ENCODE results near the gene ABCC10. TPM values are rescaled to one million over a fixed set of nuclear protein-coding genes. Genes with fewer than 3 reads are reported as not detected.
"Not testable (repeated sequence)": the region's sequence is repeated elsewhere in the genome, so short reads cannot be mapped to it uniquely, and the experiment has no call there.

The ABCC10 gene
- total and polyA plus RNA-seq, 2 donors from 2014 or later, result 12.0 to 30.2 TPM

- Histone ChIP-seq H3K4me3 (ENCODE audit: low read length in 3 of 3) (no peak overlapping the region), H3K9ac (ENCODE audit: low read length in 3 of 3) (no peak overlapping the region), H3K36me3 (ENCODE audit: control insufficient read depth in 2 of 3, insufficient read depth in 3 of 3, low read length in 3 of 3) (no peaks in the 10 kb centered on the region), H3K27ac (ENCODE audit: low read depth in 2 of 2, low read length in 2 of 2) (no peak overlapping the region), H3K27me3 (ENCODE audit: control insufficient read depth, insufficient read depth, low read length) (no peaks in the 10 kb centered on the region), H3K9me3 (ENCODE audit: control insufficient read depth in 2 of 3, insufficient read depth in 1 of 3, low read length in 3 of 3) (no peaks in the 10 kb centered on the region), H3K4me1 (ENCODE audit: control insufficient read depth in 2 of 3, insufficient read depth in 2 of 3, low read depth in 1 of 3, low read length in 3 of 3) (no peaks in the 10 kb centered on the region)
- DNase-seq (peak in 1 of 5 donors; percentile 13), FAIRE-seq (no peak)
- TF ChIP-seq, protein P1, sequence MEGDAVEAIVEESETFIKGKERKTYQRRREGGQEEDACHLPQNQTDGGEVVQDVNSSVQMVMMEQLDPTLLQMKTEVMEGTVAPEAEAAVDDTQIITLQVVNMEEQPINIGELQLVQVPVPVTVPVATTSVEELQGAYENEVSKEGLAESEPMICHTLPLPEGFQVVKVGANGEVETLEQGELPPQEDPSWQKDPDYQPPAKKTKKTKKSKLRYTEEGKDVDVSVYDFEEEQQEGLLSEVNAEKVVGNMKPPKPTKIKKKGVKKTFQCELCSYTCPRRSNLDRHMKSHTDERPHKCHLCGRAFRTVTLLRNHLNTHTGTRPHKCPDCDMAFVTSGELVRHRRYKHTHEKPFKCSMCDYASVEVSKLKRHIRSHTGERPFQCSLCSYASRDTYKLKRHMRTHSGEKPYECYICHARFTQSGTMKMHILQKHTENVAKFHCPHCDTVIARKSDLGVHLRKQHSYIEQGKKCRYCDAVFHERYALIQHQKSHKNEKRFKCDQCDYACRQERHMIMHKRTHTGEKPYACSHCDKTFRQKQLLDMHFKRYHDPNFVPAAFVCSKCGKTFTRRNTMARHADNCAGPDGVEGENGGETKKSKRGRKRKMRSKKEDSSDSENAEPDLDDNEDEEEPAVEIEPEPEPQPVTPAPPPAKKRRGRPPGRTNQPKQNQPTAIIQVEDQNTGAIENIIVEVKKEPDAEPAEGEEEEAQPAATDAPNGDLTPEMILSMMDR (IDR thresholded peaks at IDR 0.05; ENCODE audit: borderline replicate concordance, extremely low read depth, insufficient read depth), result no peak
- intact Hi-C loops (cut with DNase I), result no loop called here
Observed at GRCh38 chr6:43461936-43462335, 34.6 kb downstream of the ABCC10 start.

- Histone ChIP-seq H3K4me1 (ENCODE audit: control insufficient read depth in 2 of 3, insufficient read depth in 2 of 3, low read depth in 1 of 3, low read length in 3 of 3) (no peaks in the 10 kb centered on the region), H3K27me3 (ENCODE audit: control insufficient read depth, insufficient read depth, low read length) (no peaks in the 10 kb centered on the region), H3K4me3 (ENCODE audit: low read length in 3 of 3) (no peak overlapping the region), H3K36me3 (ENCODE audit: control insufficient read depth in 2 of 3, insufficient read depth in 3 of 3, low read length in 3 of 3) (no peaks in the 10 kb centered on the region), H3K9ac (ENCODE audit: low read length in 3 of 3) (no peak overlapping the region), H3K27ac (ENCODE audit: low read depth in 2 of 2, low read length in 2 of 2) (no peak overlapping the region), H3K9me3 (ENCODE audit: control insufficient read depth in 2 of 3, insufficient read depth in 1 of 3, low read length in 3 of 3) (no peaks in the 10 kb centered on the region)
- TF ChIP-seq, protein P1 (IDR thresholded peaks at IDR 0.05; ENCODE audit: borderline replicate concordance, extremely low read depth, insufficient read depth), result no peak
- intact Hi-C loops (cut with DNase I), result no loop called here
- FAIRE-seq, result no peak
- DNase-seq, result no peak
Observed at GRCh38 chr6:43464337-43464736, 37.0 kb downstream of the ABCC10 start.

DNA sequence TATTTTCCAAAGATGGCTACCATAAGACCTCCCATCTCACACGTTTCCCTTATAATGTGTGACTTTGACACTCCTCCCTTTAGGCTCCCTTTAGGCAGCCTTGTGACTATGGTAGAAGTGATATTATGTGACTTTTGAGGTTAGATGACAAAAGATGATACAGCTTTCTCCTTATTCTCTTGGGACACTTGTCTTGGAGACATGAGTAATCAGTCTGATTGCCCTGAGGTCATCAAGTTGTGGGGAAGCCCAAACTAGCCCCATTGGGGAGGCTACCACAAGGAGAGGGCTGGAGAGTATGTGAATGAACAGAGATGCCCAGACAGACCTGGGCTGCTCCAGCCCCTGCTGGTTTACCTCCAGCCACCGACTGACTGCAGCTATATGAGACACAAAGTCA, 38.6 kb downstream of the ABCC10 start:
- H3K36me3 ChIP-seq (ENCODE audit: control insufficient read depth in 2 of 3, insufficient read depth in 3 of 3, low read length in 3 of 3), result no peaks in the 10 kb centered on the region

GRCh38 chr6:43467265-43467664, 39.9 kb downstream of the ABCC10 start:
- H3K9me3 ChIP-seq (ENCODE audit: control insufficient read depth in 2 of 3, insufficient read depth in 1 of 3, low read length in 3 of 3); H3K4me1 ChIP-seq (ENCODE audit: control insufficient read depth in 2 of 3, insufficient read depth in 2 of 3, low read depth in 1 of 3, low read length in 3 of 3); H3K27me3 ChIP-seq (ENCODE audit: control insufficient read depth, insufficient read depth, low read length); H3K9ac ChIP-seq (ENCODE audit: low read length in 3 of 3); DNase-seq; H3K27ac ChIP-seq (ENCODE audit: low read depth in 2 of 2, low read length in 2 of 2); intact Hi-C loops (cut with DNase I); H3K4me3 ChIP-seq (ENCODE audit: low read length in 3 of 3); FAIRE-seq; H3K36me3 ChIP-seq (ENCODE audit: control insufficient read depth in 2 of 3, insufficient read depth in 3 of 3, low read length in 3 of 3): not testable (repeated sequence)

More for the DNA sequence above, 38.6 kb downstream of the ABCC10 start:
- H3K9me3 ChIP-seq (ENCODE audit: control insufficient read depth in 2 of 3, insufficient read depth in 1 of 3, low read length in 3 of 3), result no peaks in the 10 kb centered on the region
- TF ChIP-seq, protein P1 (IDR thresholded peaks at IDR 0.05; ENCODE audit: borderline replicate concordance, extremely low read depth, insufficient read depth), result no peak
- intact Hi-C loops (cut with DNase I), result no loop called here
- no peak overlapping the region for H3K4me3 ChIP-seq (ENCODE audit: low read length in 3 of 3)
- no peak overlapping the region for H3K9ac ChIP-seq (ENCODE audit: low read length in 3 of 3)
- H3K4me1 ChIP-seq (ENCODE audit: control insufficient read depth in 2 of 3, insufficient read depth in 2 of 3, low read depth in 1 of 3, low read length in 3 of 3), result no peaks in the 10 kb centered on the region
- H3K27me3 ChIP-seq (ENCODE audit: control insufficient read depth, insufficient read depth, low read length), result no peaks in the 10 kb centered on the region
- FAIRE-seq (no peak), DNase-seq (no peak)
- H3K27ac ChIP-seq (ENCODE audit: low read depth in 2 of 2, low read length in 2 of 2), result no peak overlapping the region

Measured in kidney (tissue), 14 donors.